Measurements from ENCODE around the gene GGTLC1. TPM values are rescaled to one million over a fixed set of nuclear protein-coding genes. Genes with fewer than 3 reads are reported as not detected.

The GGTLC1 gene
- polyA plus RNA-seq, 4 donors: 0.19 TPM; not detected in 3

DNA sequence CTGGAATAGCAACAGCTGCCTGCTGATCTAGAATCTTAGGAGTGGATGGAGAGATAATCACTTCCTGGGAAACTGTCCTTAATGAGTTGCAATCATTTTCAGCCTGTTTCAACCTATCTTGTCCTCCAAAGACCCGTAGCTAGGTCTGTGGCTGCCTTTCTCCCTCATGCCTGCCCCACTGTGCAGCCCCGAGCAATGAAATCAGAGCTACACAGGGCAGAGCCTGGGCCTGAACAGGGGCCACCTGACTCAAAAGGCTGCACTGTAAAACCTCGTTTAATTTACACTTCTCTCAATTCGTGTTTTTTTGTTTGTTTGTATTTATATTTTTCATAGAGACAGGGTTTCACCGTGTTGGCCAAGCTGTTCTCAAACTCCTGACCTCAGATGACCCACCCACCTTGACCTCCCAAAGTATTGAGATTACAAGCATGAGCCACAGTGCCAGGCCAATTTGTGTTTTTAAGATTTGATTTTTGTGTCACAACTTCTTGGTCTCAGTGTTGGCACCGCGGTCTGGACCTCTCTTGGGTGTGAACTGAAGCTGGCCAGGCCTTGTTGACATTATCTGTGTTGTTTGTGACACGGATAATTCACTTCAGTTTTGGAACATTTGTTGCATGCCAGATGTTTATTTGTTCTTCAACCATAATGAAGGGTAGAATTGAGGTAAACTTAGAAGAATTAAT lies 21.5 kb downstream of the GGTLC1 start:
- no peak for DNase-seq
- WGBS, 3 donors: 65 to 73% (median 65%) methylated on average over 8 of the region's 8 CpGs
- no peaks in the 10 kb centered on the region for H3K9me3 ChIP-seq (ENCODE audit: control insufficient read depth in 2 of 2, insufficient read depth in 1 of 2, low read depth in 1 of 2, low read length in 1 of 2)
- H3K27ac ChIP-seq (ENCODE audit: low read depth in 1 of 3, low read length in 2 of 3): no peak overlapping the region
- H3K4me1 ChIP-seq (ENCODE audit: control insufficient read depth in 3 of 3, insufficient read depth in 2 of 3, low read depth in 1 of 3, low read length in 2 of 3): no peaks in the 10 kb centered on the region
- FAIRE-seq: no peak
- H3K4me3 ChIP-seq (ENCODE audit: low read depth in 1 of 3, low read length in 3 of 3): no peak overlapping the region
- no peaks in the 10 kb centered on the region for H3K36me3 ChIP-seq (ENCODE audit: control insufficient read depth in 3 of 3, insufficient read depth in 2 of 3, low read depth in 1 of 3, low read length in 3 of 3)
- H3K27me3 ChIP-seq (ENCODE audit: control insufficient read depth in 3 of 3, insufficient read depth in 3 of 3, low read length in 3 of 3): no peaks in the 10 kb centered on the region

GRCh38 chr20:23966298-23966697 lies 22.3 kb downstream of the GGTLC1 start:
- Histone ChIP-seq H3K27me3 (ENCODE audit: control insufficient read depth in 3 of 3, insufficient read depth in 3 of 3, low read length in 3 of 3) (no peaks in the 10 kb centered on the region), H3K9me3 (ENCODE audit: control insufficient read depth in 2 of 2, insufficient read depth in 1 of 2, low read depth in 1 of 2, low read length in 1 of 2) (no peaks in the 10 kb centered on the region), H3K36me3 (ENCODE audit: control insufficient read depth in 3 of 3, insufficient read depth in 2 of 3, low read depth in 1 of 3, low read length in 3 of 3) (no peaks in the 10 kb centered on the region), H3K4me3 (ENCODE audit: low read depth in 1 of 3, low read length in 3 of 3) (no peak overlapping the region), H3K27ac (ENCODE audit: low read depth in 1 of 3, low read length in 2 of 3) (no peak overlapping the region), H3K4me1 (ENCODE audit: control insufficient read depth in 3 of 3, insufficient read depth in 2 of 3, low read depth in 1 of 3, low read length in 2 of 3) (no peaks in the 10 kb centered on the region)
- WGBS, 3 donors: 74 to 84% (median 83%) methylated on average over 6 of the region's 6 CpGs
- FAIRE-seq (no peak), DNase-seq (no peak)

GRCh38 chr20:23963941-23964340 lies 24.6 kb downstream of the GGTLC1 start:
- Histone ChIP-seq H3K27ac (ENCODE audit: low read depth in 1 of 3, low read length in 2 of 3) (no peak overlapping the region), H3K4me3 (ENCODE audit: low read depth in 1 of 3, low read length in 3 of 3) (no peak overlapping the region), H3K9me3 (ENCODE audit: control insufficient read depth in 2 of 2, insufficient read depth in 1 of 2, low read depth in 1 of 2, low read length in 1 of 2) (no peaks in the 10 kb centered on the region), H3K27me3 (ENCODE audit: control insufficient read depth in 3 of 3, insufficient read depth in 3 of 3, low read length in 3 of 3) (no peaks in the 10 kb centered on the region), H3K4me1 (ENCODE audit: control insufficient read depth in 3 of 3, insufficient read depth in 2 of 3, low read depth in 1 of 3, low read length in 2 of 3) (no peaks in the 10 kb centered on the region), H3K36me3 (ENCODE audit: control insufficient read depth in 3 of 3, insufficient read depth in 2 of 3, low read depth in 1 of 3, low read length in 3 of 3) (no peaks in the 10 kb centered on the region)
- WGBS, 3 donors: 31 to 54% (median 52%) methylated on average over 1 of the region's 1 CpG
- FAIRE-seq: no peak
- no peak for DNase-seq

- DNase-seq: no peak
- no peaks in the 10 kb centered on the region for H3K36me3 ChIP-seq (ENCODE audit: control insufficient read depth in 3 of 3, insufficient read depth in 2 of 3, low read depth in 1 of 3, low read length in 3 of 3)
- H3K4me3 ChIP-seq (ENCODE audit: low read depth in 1 of 3, low read length in 3 of 3): no peak overlapping the region
- no peaks in the 10 kb centered on the region for H3K27me3 ChIP-seq (ENCODE audit: control insufficient read depth in 3 of 3, insufficient read depth in 3 of 3, low read length in 3 of 3)
- no peak overlapping the region for H3K27ac ChIP-seq (ENCODE audit: low read depth in 1 of 3, low read length in 2 of 3)
- no peaks in the 10 kb centered on the region for H3K9me3 ChIP-seq (ENCODE audit: control insufficient read depth in 2 of 2, insufficient read depth in 1 of 2, low read depth in 1 of 2, low read length in 1 of 2)
- no peak for FAIRE-seq
- H3K4me1 ChIP-seq (ENCODE audit: control insufficient read depth in 3 of 3, insufficient read depth in 2 of 3, low read depth in 1 of 3, low read length in 2 of 3): no peaks in the 10 kb centered on the region
Measured at GRCh38 chr20:23962272-23962671, 26.3 kb downstream of the GGTLC1 start.

GRCh38 chr20:23959054-23959453 lies 29.5 kb downstream of the GGTLC1 start:
- no peaks in the 10 kb centered on the region for H3K36me3 ChIP-seq (ENCODE audit: control insufficient read depth in 3 of 3, insufficient read depth in 2 of 3, low read depth in 1 of 3, low read length in 3 of 3)
- 49 to 71% (median 49%) methylated on average over 7 of the region's 7 CpGs for WGBS, 3 donors
- FAIRE-seq (no peak), DNase-seq (no peak)
- no peaks in the 10 kb centered on the region for H3K9me3 ChIP-seq (ENCODE audit: control insufficient read depth in 2 of 2, insufficient read depth in 1 of 2, low read depth in 1 of 2, low read length in 1 of 2)
- H3K4me3 ChIP-seq (ENCODE audit: low read depth in 1 of 3, low read length in 3 of 3): no peak overlapping the region
- no peaks in the 10 kb centered on the region for H3K4me1 ChIP-seq (ENCODE audit: control insufficient read depth in 3 of 3, insufficient read depth in 2 of 3, low read depth in 1 of 3, low read length in 2 of 3)
- H3K27ac ChIP-seq (ENCODE audit: low read depth in 1 of 3, low read length in 2 of 3): no peak overlapping the region
- H3K27me3 ChIP-seq (ENCODE audit: control insufficient read depth in 3 of 3, insufficient read depth in 3 of 3, low read length in 3 of 3): no peaks in the 10 kb centered on the region

DNA sequence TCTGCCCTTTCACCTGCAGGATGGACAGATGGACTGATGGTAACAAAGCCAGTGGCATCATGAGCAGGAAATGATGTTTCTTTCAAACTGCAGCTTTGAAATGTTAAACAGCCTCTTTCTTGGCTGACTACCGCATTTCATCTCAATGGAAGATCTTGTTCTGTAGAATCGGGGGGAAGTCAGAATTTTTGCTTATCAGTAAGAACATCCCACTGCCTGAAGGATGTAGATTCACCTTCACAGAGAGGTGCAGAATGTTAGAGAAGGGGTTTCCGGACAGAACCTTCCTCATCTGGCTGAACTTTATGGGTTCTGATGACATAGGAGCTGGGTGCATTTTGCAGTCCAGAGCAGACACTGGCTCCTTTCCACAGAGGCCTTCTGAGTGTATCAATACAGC lies 32.7 kb downstream of the GGTLC1 start:
- 44 to 51% (median 46%) methylated on average over 3 of the region's 3 CpGs for WGBS, 3 donors
- no peak overlapping the region for H3K27ac ChIP-seq (ENCODE audit: low read depth in 1 of 3, low read length in 2 of 3)
- no peak overlapping the region for H3K4me3 ChIP-seq (ENCODE audit: low read depth in 1 of 3, low read length in 3 of 3)
- DNase-seq (no peak), FAIRE-seq (no peak)
- H3K9me3 ChIP-seq (ENCODE audit: control insufficient read depth in 2 of 2, insufficient read depth in 1 of 2, low read depth in 1 of 2, low read length in 1 of 2): no peaks in the 10 kb centered on the region
- H3K36me3 ChIP-seq (ENCODE audit: control insufficient read depth in 3 of 3, insufficient read depth in 2 of 3, low read depth in 1 of 3, low read length in 3 of 3): no peaks in the 10 kb centered on the region
- no peaks in the 10 kb centered on the region for H3K27me3 ChIP-seq (ENCODE audit: control insufficient read depth in 3 of 3, insufficient read depth in 3 of 3, low read length in 3 of 3)
- no peaks in the 10 kb centered on the region for H3K4me1 ChIP-seq (ENCODE audit: control insufficient read depth in 3 of 3, insufficient read depth in 2 of 3, low read depth in 1 of 3, low read length in 2 of 3)

- 58 to 62% (median 62%) methylated on average over 13 of the region's 13 CpGs for WGBS, 3 donors
- Histone ChIP-seq H3K4me1 (ENCODE audit: control insufficient read depth in 3 of 3, insufficient read depth in 2 of 3, low read depth in 1 of 3, low read length in 2 of 3) (no peaks in the 10 kb centered on the region), H3K9me3 (ENCODE audit: control insufficient read depth in 2 of 2, insufficient read depth in 1 of 2, low read depth in 1 of 2, low read length in 1 of 2) (no peaks in the 10 kb centered on the region), H3K36me3 (ENCODE audit: control insufficient read depth in 3 of 3, insufficient read depth in 2 of 3, low read depth in 1 of 3, low read length in 3 of 3) (no peaks in the 10 kb centered on the region), H3K27ac (ENCODE audit: low read depth in 1 of 3, low read length in 2 of 3) (no peak overlapping the region), H3K4me3 (ENCODE audit: low read depth in 1 of 3, low read length in 3 of 3) (no peak overlapping the region), H3K27me3 (ENCODE audit: control insufficient read depth in 3 of 3, insufficient read depth in 3 of 3, low read length in 3 of 3) (no peaks in the 10 kb centered on the region)
- FAIRE-seq (no peak), DNase-seq (no peak)
Measured at GRCh38 chr20:23954008-23954745, 34.4 kb downstream of the GGTLC1 start.

GRCh38 chr20:23946206-23946605 lies 42.4 kb downstream of the GGTLC1 start:
- Histone ChIP-seq H3K27me3 (ENCODE audit: control insufficient read depth in 3 of 3, insufficient read depth in 3 of 3, low read length in 3 of 3) (no peaks in the 10 kb centered on the region), H3K27ac (ENCODE audit: low read depth in 1 of 3, low read length in 2 of 3) (no peak overlapping the region), H3K4me1 (ENCODE audit: control insufficient read depth in 3 of 3, insufficient read depth in 2 of 3, low read depth in 1 of 3, low read length in 2 of 3) (no peaks in the 10 kb centered on the region), H3K36me3 (ENCODE audit: control insufficient read depth in 3 of 3, insufficient read depth in 2 of 3, low read depth in 1 of 3, low read length in 3 of 3) (no peaks in the 10 kb centered on the region), H3K9me3 (ENCODE audit: control insufficient read depth in 2 of 2, insufficient read depth in 1 of 2, low read depth in 1 of 2, low read length in 1 of 2) (no peaks in the 10 kb centered on the region), H3K4me3 (ENCODE audit: low read depth in 1 of 3, low read length in 3 of 3) (no peak overlapping the region)
- 50 to 57% (median 53%) methylated on average over 3 of the region's 3 CpGs for WGBS, 3 donors
- FAIRE-seq (no peak), DNase-seq (no peak)

GRCh38 chr20:23943304-23943703 lies 45.3 kb downstream of the GGTLC1 start:
- Histone ChIP-seq H3K36me3 (ENCODE audit: control insufficient read depth in 3 of 3, insufficient read depth in 2 of 3, low read depth in 1 of 3, low read length in 3 of 3) (no peaks in the 10 kb centered on the region), H3K9me3 (ENCODE audit: control insufficient read depth in 2 of 2, insufficient read depth in 1 of 2, low read depth in 1 of 2, low read length in 1 of 2) (no peaks in the 10 kb centered on the region), H3K4me1 (ENCODE audit: control insufficient read depth in 3 of 3, insufficient read depth in 2 of 3, low read depth in 1 of 3, low read length in 2 of 3) (no peaks in the 10 kb centered on the region), H3K27ac (ENCODE audit: low read depth in 1 of 3, low read length in 2 of 3) (no peak overlapping the region), H3K4me3 (ENCODE audit: low read depth in 1 of 3, low read length in 3 of 3) (no peak overlapping the region), H3K27me3 (ENCODE audit: control insufficient read depth in 3 of 3, insufficient read depth in 3 of 3, low read length in 3 of 3) (no peaks in the 10 kb centered on the region)
- 84 to 89% (median 87%) methylated on average over 5 of the region's 5 CpGs for WGBS, 3 donors
- DNase-seq (no peak), FAIRE-seq (no peak)

Data from small intestine (tissue), 7 donors.